Body of pancreas (tissue), 4 donors: Measurements from ENCODE around the gene PLEKHG4B. TPM values are rescaled to one million over a fixed set of nuclear protein-coding genes. Genes with fewer than 3 reads are reported as not detected.
A peak's percentile ranks its signal among the peaks of the same experiment; 100 is the strongest.
"Not testable (repeated sequence)": the region's sequence is repeated elsewhere in the genome, so short reads cannot be mapped to it uniquely, and the experiment has no call there.

Experiments used
- ATAC-seq: fragments of 150-250 bp; one replicate; pipeline ENCODE4 v1.9.1; 2016
- DNase-seq, 4 donors: peaks; one replicate each; pipeline ENCODE4 v3.0.0-alpha.2; 2019
- H3K27ac ChIP-seq, 4 donors: fragments of 200-600 bp; sonication (generic); 1 replicate in 3 of 4; 2 replicates in 1 of 4; pipeline versions ENCODE4 v1.5.1 to v1.6.1; 2016 to 2019; ENCODE audit warnings: mild to moderate bottlenecking in 1 of 4, mixed read lengths in 1 of 4, moderate library complexity in 1 of 4
- H3K27me3 ChIP-seq, 2 donors: fragments of 200-600 bp; sonication (generic); one replicate each; pipeline ENCODE4 v1.6.0; 2016; ENCODE audit warnings: mild to moderate bottlenecking in 1 of 2
- H3K36me3 ChIP-seq, 2 donors: fragments of 200-600 bp; sonication (generic); replicated peaks in 1 of 2; 2 replicates each; pipeline ENCODE4 v1.5.1; 2016; ENCODE audit warnings: low read depth in 2 of 2; ENCODE audit not compliant: insufficient read depth in 1 of 2
- H3K4me1 ChIP-seq: fragments of 200-600 bp; sonication (generic); one replicate; pipeline ENCODE4 v1.6.0; 2016
- H3K4me3 ChIP-seq, 2 donors: fragments of 200-600 bp; sonication (generic); 1 replicate in 1 of 2; 2 replicates in 1 of 2; pipeline ENCODE4 v1.5.1; 2016 to 2019
- H3K9me3 ChIP-seq, 3 donors: fragments of 200-600 bp; sonication (generic); 1 replicate in 2 of 3; 2 replicates in 1 of 3; pipeline ENCODE4 v1.5.1; 2016
- POLR2A ChIP-seq, 3 donors: fragments of 450-650 bp; IDR thresholded peaks; one replicate each; pipeline ENCODE4 v1.6.1; 2016; ENCODE audit warnings: antibody characterized with exemption in 3 of 3, mild to moderate bottlenecking in 2 of 3
- WGBS, 2 donors: methylation state at CpG; one replicate each; pipeline ENCODE4 v1.1.5; 2017; 5-methylcytosine and 5-hydroxymethylcytosine counted together
- intact Hi-C: fragments of 100-400 bp; cut with DNase I; formaldehyde crosslinking; loops from one replicate; pipeline ENCODE4 v1.15.1; 2023
- total RNA-seq, 2 donors: library from RNA; depleted of rRNA; stranded (reverse); fragments of >200 nt; gene quantifications; one replicate each; pipeline ENCODE4 v1.1.0, GENCODE V29; 2016
- TF ChIP-seq, protein P1 (sequence below), 7 experiments: fragments of 450-650 bp in 4 of 7; fragments of 200-600 bp in 3 of 7; sonication (generic) in 3 of 7; IDR thresholded peaks; one replicate each; pipeline ENCODE4 v1.5.1; 2016 to 2019; ENCODE audit warnings: antibody characterized with exemption in 7 of 7

Gene PLEKHG4B
- total RNA-seq, 2 donors from 2014 or later = 0.99 to 1.3 TPM

DNA sequence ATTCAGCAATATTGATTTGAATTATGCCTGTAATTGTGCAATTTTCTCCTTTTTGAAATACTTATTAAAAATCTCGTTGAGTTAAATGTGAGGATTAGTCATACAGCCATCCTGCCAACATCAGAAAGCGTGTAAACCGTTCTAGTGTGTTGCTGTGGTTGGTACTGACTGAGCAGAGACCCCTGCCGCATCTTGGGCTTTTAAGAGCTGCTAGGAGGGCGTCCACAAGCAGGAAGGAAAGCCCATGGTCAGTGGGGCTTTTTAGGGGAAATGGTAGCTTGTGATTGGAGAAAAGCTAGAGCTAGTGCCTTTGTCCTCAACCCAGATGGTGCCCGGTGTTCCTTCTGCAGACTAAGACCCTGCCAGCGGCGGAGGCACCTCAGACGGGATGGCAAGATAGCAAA lies 127.5 kb downstream of the PLEKHG4B start:
- Histone ChIP-seq H3K4me1 (peaks cover 27% of the 10 kb centered on the region), H3K27me3 (no peaks in the 10 kb centered on the region), H3K9me3 (no peaks in the 10 kb centered on the region), H3K36me3 (peaks cover 3% of the 10 kb centered on the region in 2 donors), H3K27ac (peak overlapping the region; percentile 82 to 92 (median 85)), H3K4me3 (no peak overlapping the region)
- WGBS, 2 donors = 7 to 10% methylated on average over 9 of the region's 9 CpGs
- TF ChIP-seq, protein P1, sequence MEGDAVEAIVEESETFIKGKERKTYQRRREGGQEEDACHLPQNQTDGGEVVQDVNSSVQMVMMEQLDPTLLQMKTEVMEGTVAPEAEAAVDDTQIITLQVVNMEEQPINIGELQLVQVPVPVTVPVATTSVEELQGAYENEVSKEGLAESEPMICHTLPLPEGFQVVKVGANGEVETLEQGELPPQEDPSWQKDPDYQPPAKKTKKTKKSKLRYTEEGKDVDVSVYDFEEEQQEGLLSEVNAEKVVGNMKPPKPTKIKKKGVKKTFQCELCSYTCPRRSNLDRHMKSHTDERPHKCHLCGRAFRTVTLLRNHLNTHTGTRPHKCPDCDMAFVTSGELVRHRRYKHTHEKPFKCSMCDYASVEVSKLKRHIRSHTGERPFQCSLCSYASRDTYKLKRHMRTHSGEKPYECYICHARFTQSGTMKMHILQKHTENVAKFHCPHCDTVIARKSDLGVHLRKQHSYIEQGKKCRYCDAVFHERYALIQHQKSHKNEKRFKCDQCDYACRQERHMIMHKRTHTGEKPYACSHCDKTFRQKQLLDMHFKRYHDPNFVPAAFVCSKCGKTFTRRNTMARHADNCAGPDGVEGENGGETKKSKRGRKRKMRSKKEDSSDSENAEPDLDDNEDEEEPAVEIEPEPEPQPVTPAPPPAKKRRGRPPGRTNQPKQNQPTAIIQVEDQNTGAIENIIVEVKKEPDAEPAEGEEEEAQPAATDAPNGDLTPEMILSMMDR (IDR thresholded peaks at IDR 0.05) = no peak
- TF ChIP-seq POLR2A (IDR thresholded peaks at IDR 0.05) = no peak
- DNase-seq (peak in 1 of 4 donors; percentile 30), ATAC-seq (no peak)
- intact Hi-C loops = no loop called here

DNA sequence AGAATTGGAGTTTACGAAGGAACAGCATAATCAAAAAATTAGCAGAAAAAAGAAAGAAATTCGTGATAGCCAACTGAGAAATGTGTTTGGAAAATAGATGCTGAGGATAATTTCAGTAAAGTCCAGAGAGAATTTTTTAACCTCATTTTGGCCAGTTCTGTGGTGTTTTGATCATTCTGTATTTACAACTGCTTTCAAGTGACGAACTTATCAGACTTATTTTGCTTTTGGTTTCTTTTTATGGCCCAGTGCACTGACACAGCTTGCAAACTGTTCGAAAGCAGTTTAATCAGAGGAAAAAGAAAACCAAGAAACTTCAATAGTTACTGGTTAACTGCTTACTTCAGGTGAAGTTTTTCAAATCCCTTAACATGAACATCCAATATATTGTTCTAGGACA lies 128.0 kb downstream of the PLEKHG4B start:
- no peaks in the 10 kb centered on the region for H3K27me3 ChIP-seq
- WGBS, 2 donors = 9 to 13% methylated on average over 4 of the region's 4 CpGs
- H3K27ac ChIP-seq = peak overlapping the region in 1 of 4 donors; percentile 84
- DNase-seq (no peak), ATAC-seq (no peak)
- intact Hi-C loops = no loop called here
- TF ChIP-seq, protein P1 (IDR thresholded peaks at IDR 0.05) = no peak
- TF ChIP-seq POLR2A (IDR thresholded peaks at IDR 0.05) = no peak
- H3K9me3 ChIP-seq = no peaks in the 10 kb centered on the region
- H3K4me3 ChIP-seq = no peak overlapping the region
- H3K4me1 ChIP-seq = peaks cover 27% of the 10 kb centered on the region
- peaks cover 8 to 9% of the 10 kb centered on the region in 2 donors for H3K36me3 ChIP-seq

DNA sequence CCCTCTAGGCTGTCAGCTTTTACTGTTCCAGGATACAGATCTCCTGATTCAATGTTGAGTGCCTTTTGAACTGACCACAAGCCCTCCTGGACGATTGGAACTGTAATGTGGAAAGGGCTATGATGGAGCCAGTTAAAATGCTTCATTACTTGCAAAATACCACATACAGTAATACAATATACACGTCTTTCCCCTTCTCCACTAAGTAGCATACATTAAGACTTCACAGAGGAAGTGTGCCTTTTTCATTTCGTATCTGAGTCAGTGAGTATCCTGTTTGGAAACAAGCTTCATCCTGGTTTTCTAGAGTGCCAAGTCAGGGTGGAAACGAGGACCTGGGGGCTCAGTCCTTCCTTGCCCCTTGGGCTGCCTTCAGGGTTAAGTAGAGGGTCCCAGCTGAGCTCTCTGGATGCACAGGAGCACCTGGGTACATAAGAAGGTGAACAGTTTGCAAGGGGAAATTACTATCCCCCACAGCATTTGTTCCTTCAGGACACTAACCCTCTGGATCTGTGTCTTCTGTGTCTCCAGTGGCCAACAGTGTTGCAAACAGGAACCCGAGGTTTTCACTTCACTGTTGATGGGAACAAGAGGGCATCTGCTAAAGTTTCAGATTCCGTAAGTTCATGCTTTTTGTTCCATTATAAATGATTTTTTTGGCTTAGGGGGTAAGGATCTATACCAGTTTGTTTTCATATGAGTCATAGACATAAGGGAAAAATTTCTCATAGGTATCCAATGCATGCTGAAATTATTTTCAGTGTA lies 131.2 kb downstream of the PLEKHG4B start:
- 51 to 68% methylated on average over 6 of the region's 6 CpGs for WGBS, 2 donors
- Histone ChIP-seq H3K4me1 (peaks cover 21% of the 10 kb centered on the region), H3K36me3 (peaks cover 17 to 24% of the 10 kb centered on the region in 2 donors)
- intact Hi-C loops, H3K27me3 ChIP-seq, H3K4me3 ChIP-seq, ATAC-seq, DNase-seq, H3K27ac ChIP-seq, H3K9me3 ChIP-seq: not testable (repeated sequence)

DNA sequence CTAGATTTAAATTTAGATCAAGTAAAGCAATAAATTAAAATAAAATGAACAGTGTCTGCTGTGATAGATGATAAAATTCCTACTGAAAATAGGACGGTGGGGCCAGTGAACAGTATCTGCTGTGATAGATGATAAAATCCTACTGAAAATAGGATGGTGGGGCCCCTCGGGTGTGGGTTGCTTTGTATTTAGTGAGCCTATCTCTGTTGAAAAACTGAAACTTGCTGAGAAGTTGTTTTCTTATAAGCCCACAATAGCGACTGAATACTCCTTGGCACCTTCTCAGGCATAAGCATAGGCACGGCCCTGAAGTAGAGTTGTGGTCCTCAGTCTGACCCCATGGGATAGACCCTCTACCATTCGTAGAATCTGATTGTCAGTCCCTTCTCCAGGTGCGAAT lies 131.8 kb downstream of the PLEKHG4B start:
- Histone ChIP-seq H3K4me1 (peaks cover 21% of the 10 kb centered on the region), H3K27me3 (no peaks in the 10 kb centered on the region), H3K27ac (no peak overlapping the region), H3K9me3 (no peaks in the 10 kb centered on the region), H3K36me3 (peaks cover 17 to 29% of the 10 kb centered on the region in 2 donors), H3K4me3 (no peak overlapping the region)
- DNase-seq (no peak), ATAC-seq (no peak)
- TF ChIP-seq, protein P1 (IDR thresholded peaks at IDR 0.05) = no peak
- TF ChIP-seq POLR2A (IDR thresholded peaks at IDR 0.05) = no peak
- intact Hi-C loops = no loop called here
- 85 to 86% methylated on average over 6 of the region's 6 CpGs for WGBS, 2 donors

DNA sequence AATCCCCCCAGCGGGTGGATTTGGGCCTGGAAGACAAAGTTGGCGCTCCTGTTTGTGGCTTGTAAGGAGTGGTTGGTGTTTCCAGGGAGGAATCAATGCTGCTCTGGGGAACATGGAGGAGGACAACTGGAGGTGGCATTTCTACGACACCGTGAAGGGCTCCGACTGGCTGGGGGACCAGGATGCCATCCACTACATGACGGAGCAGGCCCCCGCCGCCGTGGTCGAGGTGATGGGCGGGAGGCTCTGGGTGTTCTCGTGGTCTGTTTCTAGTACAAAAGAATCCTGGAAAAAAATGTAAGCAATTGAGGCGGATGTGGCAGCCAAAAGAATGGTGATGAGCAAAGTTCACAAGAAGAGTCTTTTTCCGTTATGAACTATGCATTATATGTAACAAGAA lies 133.4 kb downstream of the PLEKHG4B start:
- peaks cover 9% of the 10 kb centered on the region for H3K4me1 ChIP-seq
- WGBS, 2 donors = 93 to 97% methylated on average over 14 of the region's 14 CpGs
- H3K27ac ChIP-seq = no peak overlapping the region
- H3K36me3 ChIP-seq = peaks cover 17 to 35% of the 10 kb centered on the region in 2 donors
- TF ChIP-seq, protein P1 (IDR thresholded peaks at IDR 0.05) = no peak
- TF ChIP-seq POLR2A (IDR thresholded peaks at IDR 0.05) = no peak
- H3K9me3 ChIP-seq = no peaks in the 10 kb centered on the region
- DNase-seq (no peak), ATAC-seq (no peak)
- no peaks in the 10 kb centered on the region for H3K27me3 ChIP-seq
- no peak overlapping the region for H3K4me3 ChIP-seq
- intact Hi-C loops = no loop called here

DNA sequence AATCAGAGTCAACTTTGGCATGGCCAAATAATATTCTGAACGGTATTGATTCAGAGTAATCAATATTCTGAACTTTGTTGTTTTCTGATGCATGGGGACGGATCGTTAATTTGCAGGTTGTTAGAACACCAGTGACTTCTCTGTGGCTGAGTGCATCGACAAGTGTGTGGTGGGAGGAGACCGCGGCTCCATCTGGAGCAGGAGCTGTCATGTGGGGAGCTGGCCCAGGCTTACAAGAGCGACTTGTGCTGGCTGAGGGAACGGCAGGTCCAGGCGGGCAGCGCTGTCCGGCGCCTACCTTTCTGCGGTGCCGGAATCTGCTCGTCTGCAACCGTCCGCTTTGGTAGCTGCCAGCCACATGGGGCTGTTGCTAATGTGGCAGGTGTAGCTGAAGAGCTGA lies 135.4 kb downstream of the PLEKHG4B start:
- intact Hi-C loops, ATAC-seq, H3K4me1 ChIP-seq, H3K27me3 ChIP-seq, H3K4me3 ChIP-seq, DNase-seq, H3K9me3 ChIP-seq, H3K27ac ChIP-seq: not testable (repeated sequence)
- 93 to 95% methylated on average over 17 of the region's 17 CpGs for WGBS, 2 donors
- H3K36me3 ChIP-seq = peaks cover 17 to 39% of the 10 kb centered on the region in 2 donors
